AML-193 (cell line): ENCODE measurements around the gene CHST13.
"Not testable (repeated sequence)": the region's sequence is repeated elsewhere in the genome, so short reads cannot be mapped to it uniquely, and the experiment has no call there.

ENCODE experiments used
- DNase-seq, 2 experiments: peaks; one replicate each; lab custom pipeline; 2025; lab: John Stamatoyannopoulos, UW

CHST13 gene

GRCh38 chr3:126555795-126556636 lies 32.1 kb downstream of the CHST13 start:
- no peak for DNase-seq

DNA sequence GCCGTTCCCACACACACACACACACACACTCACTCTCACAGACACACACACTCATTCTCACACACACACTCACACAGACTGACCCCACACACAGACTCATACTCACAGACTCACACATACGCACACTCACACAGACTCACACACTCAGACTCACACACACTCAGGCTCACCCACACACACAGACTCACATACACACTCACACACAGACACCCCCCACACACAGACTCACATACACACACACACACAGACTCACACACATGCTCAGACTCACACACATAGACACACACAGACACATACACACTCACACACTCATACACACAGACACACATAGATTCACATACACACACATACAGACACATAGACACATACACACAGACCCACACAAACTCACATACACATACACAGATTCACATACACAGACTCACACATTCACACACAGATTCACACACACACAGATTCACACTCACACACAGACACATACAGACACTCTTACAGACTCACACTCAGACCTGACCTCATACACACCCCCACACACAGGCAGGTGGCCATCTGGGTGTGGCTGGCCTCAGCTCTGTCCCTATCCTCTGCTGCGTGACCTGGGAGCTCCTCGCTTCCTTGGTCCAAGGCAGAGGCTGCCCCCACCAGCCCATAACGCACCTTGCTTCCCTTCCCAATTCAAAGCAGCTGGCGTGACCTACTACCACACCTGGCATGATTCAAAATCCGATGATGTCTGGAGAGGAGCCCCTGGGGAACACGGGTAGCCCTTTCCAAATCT lies 32.9 kb downstream of the CHST13 start:
- DNase-seq, result no peak

DNA sequence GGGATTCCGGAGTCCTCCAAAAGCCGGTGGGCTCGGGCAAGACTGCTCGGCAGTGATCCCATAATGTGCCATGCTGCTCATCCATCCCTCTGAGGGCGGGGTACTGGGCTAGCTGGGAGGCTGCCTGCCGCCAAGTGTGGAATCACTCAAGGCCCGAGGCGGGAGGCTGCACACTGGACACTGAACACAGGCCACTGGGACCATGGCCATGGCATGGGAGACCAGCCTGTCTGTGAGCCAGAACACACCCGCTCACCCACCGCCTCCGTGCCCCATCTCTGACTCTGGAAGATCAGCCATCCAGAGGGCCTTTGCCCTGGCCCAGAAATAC lies 33.4 kb downstream of the CHST13 start:
- no peak for DNase-seq

GRCh38 chr3:126557761-126558160 lies 33.8 kb downstream of the CHST13 start:
- DNase-seq, result no peak

- no peak for DNase-seq
Measured at GRCh38 chr3:126558336-126559071, 34.5 kb downstream of the CHST13 start, which contains the start of gene C3orf22. Gene C3orf22 (minus strand): TSS chr3:126558932. CDS start chr3:126553390, 5,542 bp downstream.

GRCh38 chr3:126562737-126563276 lies 38.9 kb downstream of the CHST13 start:
- DNase-seq, result no peak

- DNase-seq, result no peak
Measured at GRCh38 chr3:126567696-126568438, 43.9 kb downstream of the CHST13 start.

DNA sequence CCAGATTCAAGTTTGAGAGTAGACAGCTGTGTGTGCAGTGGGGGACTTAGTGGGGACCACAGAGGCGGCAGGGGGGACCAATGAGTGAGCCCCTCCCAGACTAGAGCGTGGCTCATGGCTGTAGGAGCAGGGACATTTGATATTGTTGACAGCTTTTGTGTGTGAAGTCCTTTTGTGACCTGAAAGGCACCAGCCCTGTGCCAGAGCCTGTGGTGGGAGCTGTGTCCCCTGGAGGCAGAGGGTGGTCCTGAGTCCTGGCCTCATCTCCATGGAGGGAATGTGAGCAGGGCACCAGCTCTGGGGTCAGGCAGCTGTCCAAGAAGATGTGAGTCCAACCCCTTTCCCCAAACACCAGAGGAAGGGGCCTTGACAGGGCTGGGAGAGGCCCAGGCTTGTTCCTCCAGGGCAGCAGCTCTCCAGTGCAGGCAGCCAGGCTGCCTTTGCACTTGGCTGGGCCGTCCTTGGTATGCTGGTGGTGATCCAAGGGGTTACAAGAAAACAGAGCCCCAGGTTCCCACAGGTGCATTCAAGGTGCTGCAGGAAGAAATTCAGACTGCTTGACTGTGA lies 44.9 kb downstream of the CHST13 start:
- DNase-seq, result no peak

DNA sequence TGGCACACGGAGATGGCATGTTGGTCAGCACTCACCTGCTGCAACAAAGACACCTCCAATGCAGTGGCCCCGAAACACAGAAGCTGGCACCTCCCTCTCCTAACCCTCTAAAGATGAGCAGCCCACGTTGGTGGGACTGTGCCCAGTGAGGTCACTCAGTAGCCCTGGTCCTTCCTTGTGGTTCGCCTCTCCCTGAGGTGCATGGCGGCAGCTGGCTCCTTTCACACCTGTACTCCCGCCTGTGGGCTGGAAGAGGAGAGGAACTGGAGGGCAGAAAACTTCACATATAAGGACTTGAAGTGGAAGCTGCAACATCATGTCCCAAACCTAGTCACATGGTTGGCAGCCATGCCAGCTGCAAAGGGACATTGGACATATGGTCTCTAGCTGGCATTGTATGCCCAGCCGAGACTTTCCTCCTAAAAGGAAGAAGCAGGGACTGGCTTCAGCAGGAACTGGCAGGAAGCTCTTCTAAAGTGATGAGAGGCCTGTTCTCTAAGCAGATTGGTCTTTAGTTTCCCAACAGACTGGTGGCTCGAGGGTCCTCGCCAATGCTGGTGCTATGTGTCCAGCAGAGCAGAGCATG lies 45.5 kb downstream of the CHST13 start:
- DNase-seq, result no peak

- no peak for DNase-seq
Measured at GRCh38 chr3:126570103-126570541, 46.2 kb downstream of the CHST13 start.

DNA sequence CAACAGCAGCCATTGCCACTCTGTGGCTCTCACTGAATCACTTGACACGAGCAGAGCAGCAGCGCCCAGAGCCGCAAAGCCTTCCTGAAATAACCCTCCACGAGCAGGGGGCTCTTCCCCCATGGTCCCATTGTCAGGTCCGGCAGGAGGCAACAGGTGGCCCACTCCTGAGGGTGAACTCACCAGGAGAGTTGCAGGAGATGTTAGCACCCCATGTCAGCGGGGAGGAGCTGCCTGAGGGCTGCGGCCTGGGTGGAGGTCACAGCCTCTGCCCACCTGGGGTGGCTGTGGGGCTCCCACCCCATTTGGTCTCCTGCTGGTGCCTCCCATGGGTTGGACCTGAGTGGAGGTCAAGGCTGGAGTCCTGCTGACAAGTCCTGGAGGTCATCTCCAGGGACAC lies 47.1 kb downstream of the CHST13 start:
- DNase-seq, result no peak

DNA sequence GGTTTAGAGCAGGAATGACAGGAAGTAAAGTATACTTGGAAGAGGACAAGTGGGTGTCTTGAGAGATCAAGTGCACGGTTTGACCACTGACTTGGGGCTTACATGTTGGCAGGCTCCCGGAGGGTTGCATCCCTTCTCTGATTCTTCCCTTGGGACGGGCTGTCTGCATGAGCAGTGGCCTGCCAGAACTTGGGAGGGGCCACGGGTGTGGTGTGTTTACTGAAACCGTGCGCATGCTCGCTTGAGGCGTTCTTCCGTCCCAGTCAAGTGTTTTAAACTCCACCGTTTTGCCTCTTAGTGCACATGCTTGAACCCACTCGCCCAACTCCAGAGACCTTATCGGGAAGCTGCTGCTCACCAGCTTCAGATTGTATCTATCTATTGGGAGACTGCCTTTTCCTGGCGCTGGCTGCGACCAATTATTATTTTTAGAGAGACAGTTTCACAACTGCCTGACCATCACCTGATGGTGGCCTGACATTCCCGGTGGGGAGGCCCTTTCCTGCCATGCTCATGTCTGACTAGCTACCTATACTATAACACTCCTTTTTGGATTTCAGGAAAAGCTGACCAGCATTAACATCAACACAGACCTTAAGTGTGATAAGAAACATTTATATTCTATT lies 49.6 kb downstream of the CHST13 start:
- no peak for DNase-seq

DNA sequence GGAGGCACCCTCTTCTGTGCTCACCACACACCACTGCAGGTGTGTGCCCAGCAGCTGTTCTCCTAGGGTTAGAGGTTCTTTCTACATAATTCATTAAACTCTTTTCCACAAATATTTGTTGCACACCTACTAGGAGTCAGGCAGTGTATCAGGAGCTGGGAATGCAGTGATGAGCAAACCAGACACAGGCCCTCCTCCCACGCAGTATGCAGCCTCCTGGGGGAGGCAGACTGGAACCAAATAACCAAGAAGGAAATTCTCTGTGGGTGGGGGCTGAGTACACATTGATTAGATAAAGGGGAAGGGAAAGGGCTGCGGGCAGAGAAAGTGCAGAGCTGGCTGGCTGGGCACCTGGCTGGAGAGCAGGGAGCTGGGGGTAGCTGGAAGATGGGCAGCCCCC lies 53.3 kb downstream of the CHST13 start:
- no peak for DNase-seq

GRCh38 chr3:126578702-126579101 lies 54.7 kb downstream of the CHST13 start:
- no peak for DNase-seq

- DNase-seq, result no peak
Measured at GRCh38 chr3:126580746-126581145, 56.8 kb downstream of the CHST13 start.

- DNase-seq, result no peak
Measured at GRCh38 chr3:126581569-126581968, 57.6 kb downstream of the CHST13 start.

GRCh38 chr3:126582311-126582710 lies 58.4 kb downstream of the CHST13 start:
- no peak for DNase-seq

GRCh38 chr3:126591515-126591914 lies 67.6 kb downstream of the CHST13 start:
- DNase-seq, result not testable (repeated sequence)
